A172 (cell line): ENCODE data around the gene TIMM8B. TPM values are rescaled to one million over a fixed set of nuclear protein-coding genes. Genes with fewer than 3 reads are reported as not detected.
"Not testable (repeated sequence)": the region's sequence is repeated elsewhere in the genome, so short reads cannot be mapped to it uniquely, and the experiment has no call there.

Source experiments
- DNase-seq: peaks from one replicate; pipeline ENCODE4 v3.0.0-alpha.2; 2015; ENCODE audit warnings: low spot score
- total RNA-seq: library from RNA; depleted of rRNA; stranded (reverse); fragments of >200 nt; shearing (Covaris generic); gene quantifications from 2 replicates; pipeline ENCODE4 v1.2.3, GENCODE V29; 2014; rRNA removed

TIMM8B gene
- 56.7 and 61.3 TPM in 2 replicates for total RNA-seq

DNA sequence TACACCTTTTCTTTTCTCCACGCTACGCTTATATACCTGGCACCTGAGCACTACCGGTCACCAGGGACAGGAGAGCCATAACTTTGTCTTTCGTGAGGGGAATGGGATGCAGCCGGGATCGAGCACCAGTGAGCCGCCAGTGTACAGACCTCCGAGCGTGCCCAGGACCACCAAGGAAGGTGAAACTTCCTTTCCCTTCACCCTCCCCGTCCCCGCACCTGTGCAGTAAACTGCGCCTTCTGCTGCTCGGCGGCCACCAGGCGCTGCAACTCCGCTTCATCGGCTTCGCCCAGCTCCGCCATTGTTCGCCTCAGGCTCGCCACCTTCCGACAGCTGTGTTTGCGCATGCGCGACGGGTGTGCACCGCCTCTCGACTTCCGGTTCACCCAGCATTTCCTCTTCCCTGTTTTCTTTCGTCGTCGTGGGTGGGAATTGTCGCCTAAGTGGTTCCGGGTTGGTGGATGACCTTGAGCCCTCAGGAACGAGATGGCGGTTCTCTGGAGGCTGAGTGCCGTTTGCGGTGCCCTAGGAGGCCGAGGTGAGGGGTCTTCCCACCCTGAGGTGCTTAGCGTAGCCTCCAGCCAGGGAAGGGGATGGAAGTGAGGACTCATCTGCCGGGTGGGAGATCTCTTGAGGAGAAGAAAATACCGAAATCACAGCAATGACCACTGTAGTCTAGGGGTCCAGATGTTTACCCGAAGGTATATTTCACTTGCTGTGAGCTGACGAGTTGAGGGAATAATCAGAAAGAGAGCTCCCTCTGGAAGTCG, at the start of gene TIMM8B, which contains the start of gene SDHD:
Gene TIMM8B, minus strand, starts transcription at position 335 of the 770 bp plus-strand sequence. Its CDS starts 33 bp downstream, at position 302.
Gene SDHD, plus strand, starts transcription at position 452 of the 770 bp plus-strand sequence. Its CDS starts 35 bp downstream, at position 487.
- peak; percentile 87 for DNase-seq

DNA sequence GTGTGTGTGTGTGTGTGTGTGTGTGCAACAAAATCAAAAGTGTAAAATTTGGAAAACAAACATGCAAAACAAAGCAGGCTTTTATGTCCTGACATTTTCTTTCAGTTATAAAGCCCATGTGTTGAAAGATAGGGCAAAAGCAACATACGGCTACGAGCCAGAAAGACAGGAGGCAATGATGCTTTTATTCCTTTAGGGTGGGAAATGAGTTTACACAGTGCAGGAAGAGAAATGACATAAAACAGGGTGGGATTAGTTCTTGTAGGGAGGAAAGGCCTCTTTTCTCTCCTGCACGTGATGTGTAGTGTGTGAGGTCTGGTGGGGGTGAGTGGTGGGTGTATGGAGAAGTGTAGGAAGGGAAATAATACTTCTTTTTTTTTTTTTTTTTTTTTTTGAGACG, 47.9 kb upstream of the TIMM8B start:
- no peak for DNase-seq

- peak; percentile 15 for DNase-seq
Observed at GRCh38 chr11:112132737-112133136, 46.2 kb upstream of the TIMM8B start.

DNA sequence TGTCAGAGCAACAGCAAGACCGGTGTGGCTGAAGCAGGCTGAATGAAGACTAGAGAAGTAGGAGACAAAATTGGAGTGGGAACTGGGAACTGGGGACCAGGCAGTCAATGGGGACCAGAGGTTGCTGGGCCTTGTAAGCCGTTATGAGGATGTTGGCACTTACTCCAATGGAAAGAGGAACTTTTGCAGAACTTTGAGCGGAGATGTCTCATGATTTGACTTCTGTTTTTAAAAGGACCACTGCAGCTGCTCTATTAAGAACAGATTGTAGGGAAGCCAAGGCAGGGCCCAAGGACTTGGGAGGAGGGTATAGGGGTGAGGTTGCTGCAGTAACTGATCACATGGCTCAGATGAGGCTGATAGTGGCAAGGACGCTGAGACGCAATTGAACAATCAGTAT, 43.1 kb upstream of the TIMM8B start:
- no peak for DNase-seq

- peak; percentile 92 for DNase-seq
Observed at GRCh38 chr11:112128483-112129121, 42.0 kb upstream of the TIMM8B start.

- no peak for DNase-seq
Observed at GRCh38 chr11:112127056-112127455, 40.5 kb upstream of the TIMM8B start.

- no peak for DNase-seq
Observed at GRCh38 chr11:112123129-112123528, 36.6 kb upstream of the TIMM8B start.

GRCh38 chr11:112121981-112122615, 35.5 kb upstream of the TIMM8B start:
- DNase-seq = no peak

- no peak for DNase-seq
Observed at GRCh38 chr11:112118176-112118575, 31.6 kb upstream of the TIMM8B start.

- no peak for DNase-seq
Observed at GRCh38 chr11:112115386-112115785, 28.8 kb upstream of the TIMM8B start.

- DNase-seq = no peak
Observed at GRCh38 chr11:112114460-112114859, 27.9 kb upstream of the TIMM8B start.

DNA sequence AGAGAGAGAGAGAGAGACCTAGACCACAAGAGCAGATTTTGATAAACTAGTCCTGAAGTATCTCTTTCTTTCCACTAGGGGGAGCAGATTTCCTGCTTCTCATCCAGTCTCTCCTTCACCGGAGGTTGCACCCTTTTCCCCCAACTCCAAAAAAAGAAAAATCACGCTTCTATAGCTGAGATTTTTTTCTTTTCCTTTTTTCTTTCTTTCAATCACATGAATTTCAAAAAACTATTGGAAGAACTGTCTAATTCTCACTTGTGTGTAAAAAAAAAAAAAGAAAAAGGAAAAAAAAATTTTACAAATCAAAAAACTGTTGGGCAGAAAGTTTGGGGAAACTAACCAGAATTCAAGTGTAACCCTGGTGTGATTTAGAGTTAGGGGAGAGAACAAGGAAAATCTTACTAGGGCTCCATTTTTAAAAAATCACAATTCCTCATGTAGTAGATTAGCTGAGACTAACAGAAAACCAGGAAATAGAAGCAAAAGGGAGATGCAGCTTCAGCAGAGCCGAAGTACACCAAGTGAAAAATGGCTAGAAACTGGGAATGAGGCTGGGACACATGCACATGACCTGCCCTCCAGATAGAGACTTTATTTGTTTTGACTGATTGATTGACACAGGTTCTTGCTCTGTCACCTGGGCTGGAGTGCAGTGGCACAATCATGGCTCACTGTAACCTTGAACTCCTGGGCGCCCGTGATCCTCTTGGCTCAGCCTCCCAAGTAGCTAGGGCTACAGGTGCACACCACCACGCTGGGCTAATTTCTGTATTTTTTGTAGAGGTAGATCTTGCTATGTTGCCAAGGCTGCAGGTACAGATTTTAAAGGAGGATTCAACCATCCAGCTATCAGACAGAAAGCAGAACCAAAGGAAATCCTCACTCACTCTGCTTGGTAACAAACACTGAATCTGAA, 27.2 kb upstream of the TIMM8B start:
- peak; percentile 69 for DNase-seq

DNA sequence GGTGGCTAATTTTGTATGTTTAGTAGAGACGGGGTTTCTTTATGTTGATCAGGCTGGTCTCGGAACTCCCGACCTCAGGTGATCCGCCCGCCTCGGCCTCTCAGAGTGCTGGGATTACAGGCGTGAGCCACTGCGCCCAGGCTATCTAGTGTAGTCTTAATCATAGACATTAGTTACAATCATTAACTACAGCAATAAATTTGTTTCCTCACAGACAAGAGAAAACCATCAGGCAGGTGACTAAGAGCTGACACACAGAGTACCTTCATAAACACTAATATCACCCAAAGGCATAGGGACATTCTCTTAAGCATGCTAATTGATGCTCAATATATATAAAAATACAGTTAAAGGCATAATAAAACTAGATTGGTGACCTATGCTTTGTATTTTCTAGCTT, 19.5 kb upstream of the TIMM8B start:
- DNase-seq = no peak

DNA sequence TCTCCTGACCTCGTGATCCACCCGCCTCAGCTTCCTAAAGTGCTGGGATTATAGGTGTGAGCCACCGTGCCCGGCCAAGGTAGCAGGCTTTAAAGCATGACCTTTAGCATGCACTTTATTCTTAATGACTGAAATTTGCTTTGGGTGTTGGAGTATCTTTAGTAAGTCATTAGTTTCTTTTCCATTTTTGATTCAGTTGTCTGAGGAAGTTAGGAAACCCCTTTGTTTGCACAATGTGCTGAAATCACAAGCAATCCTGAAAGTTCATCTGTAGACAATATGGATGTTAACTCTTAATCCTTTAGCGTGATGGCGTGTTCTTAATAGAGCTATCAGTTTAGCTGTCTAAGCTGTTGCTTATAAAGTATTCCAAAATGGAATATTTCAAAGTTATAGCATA, 16.9 kb upstream of the TIMM8B start:
- no peak for DNase-seq

GRCh38 chr11:112100462-112100861, 13.9 kb upstream of the TIMM8B start:
- DNase-seq = no peak

DNA sequence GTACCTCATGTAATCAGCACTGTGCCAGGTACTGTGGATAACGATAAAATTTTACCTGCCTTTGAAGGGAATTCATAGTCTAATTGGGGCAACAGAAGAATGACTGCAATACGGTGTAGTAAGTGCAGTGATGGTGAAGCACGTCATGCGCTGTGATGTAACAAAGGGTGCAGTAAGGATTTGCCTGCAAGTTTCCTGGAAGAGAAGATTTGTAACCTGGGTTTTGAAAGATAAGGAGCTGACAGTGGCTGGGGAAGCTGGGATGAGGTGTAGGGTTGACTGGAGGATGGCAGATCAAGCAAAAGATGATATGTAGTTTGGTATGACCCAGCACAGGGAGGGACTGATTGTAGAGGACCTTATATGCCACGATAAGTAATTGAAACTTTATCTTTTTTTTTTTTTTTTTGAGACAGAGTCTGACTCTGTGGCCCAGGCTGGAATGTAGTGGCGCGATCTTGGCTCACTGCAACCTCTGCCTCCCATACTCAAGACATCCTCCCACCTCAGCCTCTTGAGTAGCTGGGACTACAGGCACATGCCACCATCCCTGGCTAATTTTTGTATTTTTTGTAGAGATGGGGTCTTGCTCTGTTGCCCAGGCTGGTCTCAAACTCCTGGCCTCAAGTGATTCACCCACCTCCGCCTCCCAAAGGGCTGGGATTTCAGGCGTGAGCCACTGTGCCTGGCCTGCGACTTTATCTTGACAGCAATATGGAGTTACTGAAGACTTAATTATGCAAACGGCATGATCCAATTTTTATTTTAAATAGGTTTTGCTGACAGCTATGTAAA, 11.4 kb upstream of the TIMM8B start:
- no peak for DNase-seq

- DNase-seq = no peak
Observed at GRCh38 chr11:112096194-112096593, 9.6 kb upstream of the TIMM8B start.

GRCh38 chr11:112095302-112095701, 8.7 kb upstream of the TIMM8B start:
- not testable (repeated sequence) for DNase-seq

GRCh38 chr11:112087212-112087611, 656 bp upstream of the TIMM8B start:
- DNase-seq = no peak

- DNase-seq = peak; percentile 4
Observed at GRCh38 chr11:112085822-112086421, 634 bp downstream of the TIMM8B start.
